ENCODE data around the gene ENTPD6.

Gene ENTPD6

GRCh38 chr20:25209400-25209799, 13.9 kb downstream of the ENTPD6 start:
- no peak for DNase-seq (ENCODE audit: low read depth, low spot score)

GRCh38 chr20:25209911-25210310, 14.4 kb downstream of the ENTPD6 start:
- DNase-seq (ENCODE audit: low read depth, low spot score), result no peak

DNA sequence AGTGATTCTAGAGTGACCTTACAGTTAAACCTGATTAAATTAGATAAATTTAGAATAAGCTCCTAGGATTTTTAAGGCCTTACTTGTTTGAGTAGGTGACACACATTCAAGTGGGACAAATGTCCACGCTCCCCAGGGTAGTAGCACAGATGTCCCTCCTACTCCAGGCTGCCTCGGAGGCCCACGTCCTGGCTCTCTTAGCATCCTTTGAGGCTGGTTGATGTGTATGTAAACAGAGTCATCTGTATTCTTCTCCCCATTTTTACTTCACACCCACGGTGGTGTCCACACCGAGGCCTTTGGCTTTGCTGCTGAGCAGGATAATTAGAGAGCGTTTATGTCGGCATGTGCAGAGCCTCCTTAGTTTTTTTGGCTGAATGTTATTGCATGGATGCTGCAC, 15.8 kb downstream of the ENTPD6 start:
- no peak for DNase-seq (ENCODE audit: low read depth, low spot score)

DNA sequence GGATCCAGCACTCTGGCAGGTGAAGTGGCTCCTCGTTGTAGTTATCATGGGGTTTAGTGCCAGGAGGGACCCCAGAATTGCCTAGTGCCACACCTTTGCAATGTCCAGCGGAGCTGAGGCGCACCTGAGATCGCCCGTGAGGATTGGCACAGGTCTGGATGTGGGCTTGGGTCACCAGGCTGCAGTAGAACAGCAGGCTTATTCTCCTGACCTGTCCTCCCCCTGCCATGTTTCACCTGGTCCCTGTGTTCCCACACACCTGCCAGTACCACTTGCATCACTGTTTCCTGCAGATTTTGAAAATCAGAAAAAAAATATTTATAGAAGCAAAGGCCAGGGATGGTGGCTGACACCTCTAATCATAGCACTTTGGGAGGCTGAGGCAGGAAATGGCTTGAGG, 16.7 kb downstream of the ENTPD6 start:
- no peak for DNase-seq (ENCODE audit: low read depth, low spot score)

- DNase-seq (ENCODE audit: low read depth, low spot score), result no peak
Measured at GRCh38 chr20:25213566-25214425, 18.3 kb downstream of the ENTPD6 start.

DNA sequence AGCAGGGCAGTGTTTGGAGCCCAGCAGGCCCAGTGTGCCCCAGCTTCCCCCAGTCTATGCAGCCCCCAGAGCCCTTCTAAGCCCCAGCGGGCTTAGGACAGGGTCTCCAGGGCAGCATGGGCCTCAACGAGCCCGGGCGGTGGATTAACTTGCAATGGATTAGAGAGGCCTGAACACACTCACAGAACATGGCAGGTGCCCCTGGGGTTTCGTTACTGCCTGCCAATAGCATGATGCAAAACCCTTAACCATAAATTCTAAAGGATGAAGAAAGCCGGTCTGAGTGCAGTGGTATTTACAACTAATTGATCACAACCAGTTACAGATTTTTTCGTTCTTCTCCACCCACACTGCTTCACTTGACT, 18.9 kb downstream of the ENTPD6 start:
- no peak for DNase-seq (ENCODE audit: low read depth, low spot score)

GRCh38 chr20:25214819-25215218, 19.3 kb downstream of the ENTPD6 start:
- DNase-seq (ENCODE audit: low read depth, low spot score), result no peak

DNA sequence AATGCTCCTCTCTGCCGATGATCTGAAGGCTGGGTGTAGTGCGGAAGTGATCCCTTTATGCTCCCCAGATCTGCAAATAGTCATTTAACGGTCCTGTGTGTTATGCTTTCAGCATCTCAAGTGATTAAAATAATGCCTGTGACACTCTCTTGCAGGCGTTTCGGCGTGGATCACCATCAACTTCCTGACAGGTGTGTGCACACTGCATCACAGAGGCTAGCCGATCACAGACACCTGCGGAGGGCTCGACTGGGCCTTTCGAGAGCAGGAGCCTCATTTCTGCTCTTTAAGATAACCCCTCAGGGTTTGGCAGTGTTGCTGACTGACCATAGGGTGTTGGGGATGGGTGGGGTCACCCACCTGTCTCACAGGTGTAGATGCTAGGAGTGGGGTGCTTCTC, 20.0 kb downstream of the ENTPD6 start:
- DNase-seq (ENCODE audit: low read depth, low spot score), result no peak

DNA sequence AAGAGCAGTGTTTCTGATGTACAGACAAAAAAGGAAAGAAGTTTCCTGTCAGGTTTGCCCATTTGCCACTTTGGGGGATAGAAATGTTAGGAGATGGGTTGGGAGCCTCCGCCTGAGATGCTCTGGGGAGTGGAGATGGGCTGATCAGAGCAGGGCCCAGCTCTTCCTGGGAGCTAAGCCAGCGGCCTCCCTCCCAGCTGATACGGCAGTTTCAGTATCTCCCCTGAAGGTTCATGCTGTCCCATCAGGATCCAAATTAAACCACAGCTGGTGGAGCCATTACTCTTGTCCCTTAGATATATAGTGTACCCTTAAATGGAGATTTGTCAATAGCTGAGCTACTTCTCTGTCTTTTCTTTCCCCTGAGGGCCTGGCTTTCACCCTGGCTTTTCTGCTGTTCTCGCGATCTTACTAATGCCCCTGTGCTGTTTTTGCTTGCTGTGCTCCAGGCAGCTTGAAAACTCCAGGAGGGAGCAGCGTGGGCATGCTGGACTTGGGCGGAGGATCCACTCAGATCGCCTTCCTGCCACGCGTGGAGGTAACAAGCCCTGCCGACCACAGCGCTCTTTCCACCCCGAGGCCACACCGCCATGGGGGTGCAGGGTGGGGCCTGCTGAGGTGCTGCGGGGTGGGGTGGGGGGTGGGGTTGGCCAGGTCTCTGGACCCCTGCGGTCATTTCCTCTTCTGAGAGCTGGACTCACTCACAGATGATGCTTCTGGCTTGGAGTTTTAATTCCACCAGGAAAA, 20.9 kb downstream of the ENTPD6 start:
- no peak for DNase-seq (ENCODE audit: low read depth, low spot score)

- no peak for DNase-seq (ENCODE audit: low read depth, low spot score)
Measured at GRCh38 chr20:25217161-25218108, 21.9 kb downstream of the ENTPD6 start.

DNA sequence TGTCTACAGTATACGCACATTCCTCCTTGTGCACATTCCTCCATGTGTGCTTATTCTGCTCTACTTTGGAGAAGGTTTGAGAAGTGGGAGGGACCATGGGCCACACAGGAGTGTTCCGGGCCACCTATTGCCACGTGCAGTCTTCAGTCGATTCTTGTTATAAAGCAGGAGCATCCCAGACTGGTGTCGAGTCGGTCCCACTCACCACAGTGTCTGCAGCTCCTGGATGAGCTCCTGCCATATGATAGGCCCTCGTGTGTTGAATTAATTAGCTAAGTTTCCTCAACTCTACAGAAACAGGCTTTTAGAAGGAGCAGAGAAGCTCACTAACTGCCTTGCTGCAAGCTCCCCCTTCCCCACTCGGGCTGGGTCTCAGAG, 22.6 kb downstream of the ENTPD6 start:
- DNase-seq (ENCODE audit: low read depth, low spot score), result no peak

DNA sequence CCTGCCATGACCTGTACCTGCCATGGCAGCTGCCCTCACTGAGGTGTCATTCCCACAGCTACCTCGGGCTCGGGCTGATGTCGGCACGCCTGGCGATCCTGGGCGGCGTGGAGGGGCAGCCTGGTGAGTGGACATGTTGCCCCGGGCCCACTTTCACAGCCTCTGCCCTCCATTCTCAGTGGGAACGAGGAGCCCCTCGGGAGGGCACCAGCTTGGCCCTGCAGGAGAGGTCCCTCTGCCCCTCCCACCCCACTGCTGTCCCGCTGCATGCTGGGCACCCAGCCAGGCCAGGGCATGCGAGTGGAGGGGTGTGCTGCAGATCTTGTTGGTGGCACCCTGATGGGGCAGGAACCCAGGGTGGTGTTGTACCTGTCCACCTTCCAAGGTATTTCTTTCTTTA, 23.0 kb downstream of the ENTPD6 start:
- DNase-seq (ENCODE audit: low read depth, low spot score), result no peak

DNA sequence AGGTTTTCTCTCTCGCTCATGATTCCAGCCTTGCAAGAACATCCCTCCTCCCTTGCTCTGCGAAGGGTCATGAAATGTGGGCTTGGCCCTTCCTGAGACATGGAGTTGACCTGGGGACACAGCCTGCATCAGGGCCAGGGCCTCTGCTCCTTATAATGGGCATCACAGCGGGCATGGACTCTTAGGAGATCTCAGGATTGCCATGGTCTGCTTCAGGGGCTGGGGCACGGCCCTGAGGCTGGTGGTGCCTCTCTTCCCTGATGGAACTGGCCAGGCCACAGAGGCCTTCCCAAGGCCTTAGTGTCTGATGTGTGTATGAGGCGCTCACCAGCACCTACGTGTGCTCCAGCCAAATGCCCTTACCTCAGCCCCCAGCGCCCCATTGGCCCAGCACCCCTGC, 23.9 kb downstream of the ENTPD6 start:
- DNase-seq (ENCODE audit: low read depth, low spot score), result no peak

- DNase-seq (ENCODE audit: low read depth, low spot score), result no peak
Measured at GRCh38 chr20:25220021-25220730, 24.7 kb downstream of the ENTPD6 start.

DNA sequence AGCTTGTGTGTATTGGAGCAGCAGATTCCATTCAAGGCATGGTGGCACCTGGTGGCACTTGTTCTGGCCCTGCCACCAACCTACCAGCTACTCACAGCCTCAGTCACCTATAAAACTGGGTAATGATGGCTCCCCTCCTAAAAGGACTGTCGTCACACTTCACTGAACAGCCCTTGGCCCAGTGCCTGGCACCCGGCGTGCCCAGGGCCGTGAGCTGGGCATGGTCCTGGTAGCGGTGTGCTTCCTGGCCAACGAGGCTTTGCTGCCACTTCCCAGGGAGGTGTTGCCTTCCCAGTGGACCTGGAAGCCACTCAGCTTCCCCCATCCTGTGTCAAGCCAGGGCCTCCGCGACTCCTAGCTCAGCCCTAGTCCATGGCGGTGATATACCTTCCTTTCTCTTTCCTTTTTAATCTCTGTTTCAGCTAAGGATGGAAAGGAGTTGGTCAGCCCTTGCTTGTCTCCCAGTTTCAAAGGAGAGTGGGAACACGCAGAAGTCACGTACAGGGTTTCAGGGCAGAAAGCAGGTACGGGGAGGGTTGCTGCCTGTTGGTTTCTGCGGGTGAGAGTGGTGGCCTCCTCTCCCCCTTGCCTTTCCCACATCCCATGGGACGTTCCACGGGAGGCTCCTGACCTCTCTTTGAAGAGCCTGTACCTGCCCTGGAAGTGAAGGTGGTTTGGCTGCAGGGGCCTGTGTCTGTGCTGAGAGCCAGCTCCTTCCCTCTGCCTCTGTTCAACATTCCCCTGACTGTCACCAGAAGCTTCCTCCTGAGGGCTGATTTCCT, 25.5 kb downstream of the ENTPD6 start:
- no peak for DNase-seq (ENCODE audit: low read depth, low spot score)

GRCh38 chr20:25221592-25222460, 26.3 kb downstream of the ENTPD6 start:
- no peak for DNase-seq (ENCODE audit: low read depth, low spot score)

GRCh38 chr20:25222461-25223178, 27.1 kb downstream of the ENTPD6 start:
- DNase-seq (ENCODE audit: low read depth, low spot score), result no peak

DNA sequence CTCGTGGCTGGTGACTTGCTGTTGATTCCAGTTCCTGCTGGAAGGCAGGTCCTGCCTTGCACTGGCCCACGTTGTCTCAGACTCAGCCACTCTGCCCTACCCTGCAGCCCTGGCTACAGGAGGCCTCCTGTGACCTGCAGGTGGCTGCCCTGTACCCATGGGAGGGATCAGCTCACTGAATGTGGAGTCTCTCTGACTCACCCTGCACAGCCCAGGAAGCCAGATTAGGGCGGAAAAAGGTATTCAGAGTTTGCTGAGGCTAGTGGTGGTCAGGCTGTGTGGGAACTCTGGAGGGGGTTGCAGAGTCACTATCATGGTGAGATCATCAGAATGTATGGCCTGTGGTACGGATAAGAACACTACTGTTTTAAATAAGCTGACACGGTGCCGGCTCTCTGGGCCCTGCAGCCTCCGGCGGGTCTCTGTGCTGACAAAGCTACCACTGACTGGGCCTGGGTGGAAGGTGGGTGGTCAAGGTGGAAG, 27.7 kb downstream of the ENTPD6 start:
- DNase-seq (ENCODE audit: low read depth, low spot score), result no peak

Measured in activated CD4-positive, CD25-positive, alpha-beta regulatory T cell treated with anti-CD3 and anti-CD28 coated beads, Interleukin-2, amount 50 U/mL, for 16 hours (primary cell).